ENCODE measurements around the gene PMCH. TPM values are rescaled to one million over a fixed set of nuclear protein-coding genes. Genes with fewer than 3 reads are reported as not detected.
A peak's percentile ranks its signal among the peaks of the same experiment; 100 is the strongest.

PMCH gene
- total RNA-seq, 1 donor from 2014 or later = not detected

- no peaks in the 10 kb centered on the region for H3K36me3 Mint-ChIP-seq (ENCODE audit: unreplicated experiment)
- no peaks in the 10 kb centered on the region for H3K9me3 Mint-ChIP-seq (ENCODE audit: unreplicated experiment)
- H3K27me3 Mint-ChIP-seq (ENCODE audit: unreplicated experiment) = no peaks in the 10 kb centered on the region
- H3K4me3 Mint-ChIP-seq (ENCODE audit: unreplicated experiment) = no peak overlapping the region
- no peak for DNase-seq (ENCODE audit: extremely low spot score, unreplicated experiment)
- peaks cover 15% of the 10 kb centered on the region for H3K4me1 Mint-ChIP-seq (ENCODE audit: unreplicated experiment)
- no peak for TF ChIP-seq CTCF (IDR thresholded peaks at IDR 0.05)
- peak overlapping the region; percentile 77 for H3K27ac Mint-ChIP-seq (ENCODE audit: unreplicated experiment)
These were observed 25.2 kb downstream of the PMCH start for GRCh38 chr12:102172436-102172835.

- Mint-ChIP-seq H3K36me3 (ENCODE audit: unreplicated experiment) (no peaks in the 10 kb centered on the region), H3K9me3 (ENCODE audit: unreplicated experiment) (no peaks in the 10 kb centered on the region), H3K27me3 (ENCODE audit: unreplicated experiment) (no peaks in the 10 kb centered on the region), H3K4me1 (ENCODE audit: unreplicated experiment) (peaks cover 18% of the 10 kb centered on the region), H3K4me3 (ENCODE audit: unreplicated experiment) (no peak overlapping the region), H3K27ac (ENCODE audit: unreplicated experiment) (peak overlapping the region; percentile 77)
- no peak for DNase-seq (ENCODE audit: extremely low spot score, unreplicated experiment)
- no peak for TF ChIP-seq CTCF (IDR thresholded peaks at IDR 0.05)
These were observed 25.7 kb downstream of the PMCH start for GRCh38 chr12:102171951-102172350.

GRCh38 chr12:102169922-102170621 lies 27.6 kb downstream of the PMCH start:
- DNase-seq (ENCODE audit: extremely low spot score, unreplicated experiment) = no peak
- no peak overlapping the region for H3K4me3 Mint-ChIP-seq (ENCODE audit: unreplicated experiment)
- H3K9me3 Mint-ChIP-seq (ENCODE audit: unreplicated experiment) = no peaks in the 10 kb centered on the region
- H3K27me3 Mint-ChIP-seq (ENCODE audit: unreplicated experiment) = no peaks in the 10 kb centered on the region
- H3K36me3 Mint-ChIP-seq (ENCODE audit: unreplicated experiment) = no peaks in the 10 kb centered on the region
- peak; percentile 59 for TF ChIP-seq CTCF (IDR thresholded peaks at IDR 0.05)
- no peak overlapping the region for H3K27ac Mint-ChIP-seq (ENCODE audit: unreplicated experiment)
- peaks cover 18% of the 10 kb centered on the region for H3K4me1 Mint-ChIP-seq (ENCODE audit: unreplicated experiment)

GRCh38 chr12:102167821-102168604 lies 29.6 kb downstream of the PMCH start:
- Mint-ChIP-seq H3K27ac (ENCODE audit: unreplicated experiment) (peak overlapping the region; percentile 0), H3K4me1 (ENCODE audit: unreplicated experiment) (peaks cover 18% of the 10 kb centered on the region)

More at GRCh38 chr12:102167821-102168604, 29.6 kb downstream of the PMCH start:
- no peak for DNase-seq (ENCODE audit: extremely low spot score, unreplicated experiment)
- no peak for TF ChIP-seq CTCF (IDR thresholded peaks at IDR 0.05)
- no peaks in the 10 kb centered on the region for H3K27me3 Mint-ChIP-seq (ENCODE audit: unreplicated experiment)
- H3K9me3 Mint-ChIP-seq (ENCODE audit: unreplicated experiment) = no peaks in the 10 kb centered on the region
- H3K4me3 Mint-ChIP-seq (ENCODE audit: unreplicated experiment) = no peak overlapping the region
- H3K36me3 Mint-ChIP-seq (ENCODE audit: unreplicated experiment) = no peaks in the 10 kb centered on the region

All from osteocyte (in vitro differentiated cells).